Measurements from ENCODE around the gene KCNAB2.

KCNAB2 gene

DNA sequence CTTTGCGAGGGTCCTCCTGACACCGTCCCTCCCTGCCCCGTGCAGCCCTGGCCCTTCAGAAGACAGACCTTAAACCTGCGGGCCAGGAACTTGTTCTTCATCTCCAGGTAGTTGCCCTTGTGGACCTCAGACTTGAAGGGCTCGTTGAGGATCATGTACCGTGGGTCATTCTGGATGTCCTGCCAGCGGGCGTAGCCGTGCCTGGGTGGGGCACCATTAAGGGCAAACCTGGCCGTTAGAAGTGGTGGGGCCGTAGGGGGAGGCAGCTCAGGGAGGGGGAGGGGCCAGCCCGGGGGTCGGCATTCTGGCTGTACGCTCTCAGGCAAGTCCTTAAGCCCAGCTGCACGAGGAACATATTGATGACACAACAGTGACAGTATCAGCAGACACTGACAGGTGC is 64.6 kb downstream of the KCNAB2 start:
- H3K79me2 ChIP-seq (ENCODE audit: low read length), result no peaks in the 10 kb centered on the region
- H3K4me2 ChIP-seq (ENCODE audit: low read depth, low read length), result no peak overlapping the region
- no peaks in the 10 kb centered on the region for H3K36me3 ChIP-seq (replicated peaks; ENCODE audit: insufficient read depth, low read length)
- TF ChIP-seq EZH2 (optimal IDR thresholded peaks at IDR 0.05; ENCODE audit: low read depth, low read length) (no peak), EZH2phosphoT487 (IDR thresholded peaks at IDR 0.05; ENCODE audit: low read length) (no peak)
- TF ChIP-seq, protein P1, sequence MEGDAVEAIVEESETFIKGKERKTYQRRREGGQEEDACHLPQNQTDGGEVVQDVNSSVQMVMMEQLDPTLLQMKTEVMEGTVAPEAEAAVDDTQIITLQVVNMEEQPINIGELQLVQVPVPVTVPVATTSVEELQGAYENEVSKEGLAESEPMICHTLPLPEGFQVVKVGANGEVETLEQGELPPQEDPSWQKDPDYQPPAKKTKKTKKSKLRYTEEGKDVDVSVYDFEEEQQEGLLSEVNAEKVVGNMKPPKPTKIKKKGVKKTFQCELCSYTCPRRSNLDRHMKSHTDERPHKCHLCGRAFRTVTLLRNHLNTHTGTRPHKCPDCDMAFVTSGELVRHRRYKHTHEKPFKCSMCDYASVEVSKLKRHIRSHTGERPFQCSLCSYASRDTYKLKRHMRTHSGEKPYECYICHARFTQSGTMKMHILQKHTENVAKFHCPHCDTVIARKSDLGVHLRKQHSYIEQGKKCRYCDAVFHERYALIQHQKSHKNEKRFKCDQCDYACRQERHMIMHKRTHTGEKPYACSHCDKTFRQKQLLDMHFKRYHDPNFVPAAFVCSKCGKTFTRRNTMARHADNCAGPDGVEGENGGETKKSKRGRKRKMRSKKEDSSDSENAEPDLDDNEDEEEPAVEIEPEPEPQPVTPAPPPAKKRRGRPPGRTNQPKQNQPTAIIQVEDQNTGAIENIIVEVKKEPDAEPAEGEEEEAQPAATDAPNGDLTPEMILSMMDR (IDR thresholded peaks at IDR 0.05; ENCODE audit: low read length), result no peak
- no peak for DNase-seq
- no peak overlapping the region for H3K27ac ChIP-seq (ENCODE audit: low read length)
- H2AFZ ChIP-seq (ENCODE audit: low read length), result no peak overlapping the region
- no peak overlapping the region for H3K9ac ChIP-seq (ENCODE audit: low read length)
- peaks cover 68% of the 10 kb centered on the region for H3K27me3 ChIP-seq (replicated peaks; ENCODE audit: insufficient read depth, low read length)
- no peaks in the 10 kb centered on the region for H3K9me3 ChIP-seq (replicated peaks; ENCODE audit: insufficient read depth, low read length)
- no peaks in the 10 kb centered on the region for H3K4me1 ChIP-seq (ENCODE audit: low read length)
- H4K20me1 ChIP-seq (ENCODE audit: insufficient read depth, low read length), result no peaks in the 10 kb centered on the region
- no peaks in the 10 kb centered on the region for H3F3A ChIP-seq (ENCODE audit: insufficient read depth, low read length)
- no peaks in the 10 kb centered on the region for H3K9me2 ChIP-seq (replicated peaks; ENCODE audit: insufficient read depth, low read length)
- no peak overlapping the region for H3K4me3 ChIP-seq (ENCODE audit: low read length)

GRCh38 chr1:6111571-6111970 is 65.9 kb downstream of the KCNAB2 start:
- Histone ChIP-seq H3K36me3 (replicated peaks; ENCODE audit: insufficient read depth, low read length) (no peaks in the 10 kb centered on the region), H2AFZ (ENCODE audit: low read length) (no peak overlapping the region), H4K20me1 (ENCODE audit: insufficient read depth, low read length) (no peaks in the 10 kb centered on the region), H3K27ac (ENCODE audit: low read length) (no peak overlapping the region), H3K9me2 (replicated peaks; ENCODE audit: insufficient read depth, low read length) (no peaks in the 10 kb centered on the region), H3K4me1 (ENCODE audit: low read length) (no peaks in the 10 kb centered on the region), H3K4me3 (ENCODE audit: low read length) (no peak overlapping the region), H3K9me3 (replicated peaks; ENCODE audit: insufficient read depth, low read length) (no peaks in the 10 kb centered on the region), H3K4me2 (ENCODE audit: low read depth, low read length) (no peak overlapping the region), H3F3A (ENCODE audit: insufficient read depth, low read length) (no peaks in the 10 kb centered on the region), H3K27me3 (replicated peaks; ENCODE audit: insufficient read depth, low read length) (peaks cover 74% of the 10 kb centered on the region), H3K9ac (ENCODE audit: low read length) (no peak overlapping the region), H3K79me2 (ENCODE audit: low read length) (no peaks in the 10 kb centered on the region)
- TF ChIP-seq, protein P1 (IDR thresholded peaks at IDR 0.05; ENCODE audit: low read length), result no peak
- no peak for TF ChIP-seq EZH2 (optimal IDR thresholded peaks at IDR 0.05; ENCODE audit: low read depth, low read length)
- no peak for DNase-seq

DNA sequence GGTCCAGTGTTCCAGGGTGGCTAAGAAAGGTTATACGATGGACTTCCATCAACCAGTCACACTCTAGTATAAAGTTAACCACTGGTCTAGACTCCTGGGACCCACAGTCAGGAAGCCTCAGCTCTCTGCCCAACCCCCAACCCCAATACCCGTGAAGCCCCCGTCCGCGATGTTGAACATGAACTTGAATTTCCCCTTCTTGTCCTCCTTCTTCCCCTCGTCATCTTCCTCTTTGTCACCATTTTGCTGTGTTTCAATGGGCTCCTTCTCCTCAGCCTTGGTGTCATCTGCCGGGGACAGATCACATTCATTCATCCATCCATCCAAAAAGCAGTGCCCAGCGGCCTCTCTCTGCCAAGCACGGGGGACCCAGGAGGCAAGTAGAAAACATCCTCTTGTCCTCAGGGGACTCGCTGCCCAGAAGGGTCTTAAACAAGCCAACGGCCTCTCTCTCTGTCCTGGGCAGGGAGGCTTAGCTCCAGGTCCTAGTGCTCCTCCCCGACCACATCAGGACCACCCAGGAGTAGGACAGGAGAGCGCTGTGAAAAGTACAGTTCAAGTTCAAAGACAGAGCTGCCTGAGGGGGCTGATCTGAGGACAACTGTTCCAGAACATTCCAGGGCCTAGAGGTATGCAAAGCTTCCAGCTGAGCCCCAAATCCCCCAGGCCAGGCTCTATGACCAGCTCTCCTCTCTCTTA is 66.5 kb downstream of the KCNAB2 start:
- Histone ChIP-seq H3K79me2 (ENCODE audit: low read length) (no peaks in the 10 kb centered on the region), H3K4me3 (ENCODE audit: low read length) (no peak overlapping the region), H3K4me2 (ENCODE audit: low read depth, low read length) (no peak overlapping the region), H3K27ac (ENCODE audit: low read length) (no peak overlapping the region), H3K27me3 (replicated peaks; ENCODE audit: insufficient read depth, low read length) (peaks cover 80% of the 10 kb centered on the region), H2AFZ (ENCODE audit: low read length) (no peak overlapping the region), H3K36me3 (replicated peaks; ENCODE audit: insufficient read depth, low read length) (no peaks in the 10 kb centered on the region), H3K4me1 (ENCODE audit: low read length) (no peaks in the 10 kb centered on the region), H4K20me1 (ENCODE audit: insufficient read depth, low read length) (no peaks in the 10 kb centered on the region), H3F3A (ENCODE audit: insufficient read depth, low read length) (no peaks in the 10 kb centered on the region), H3K9ac (ENCODE audit: low read length) (no peak overlapping the region), H3K9me3 (replicated peaks; ENCODE audit: insufficient read depth, low read length) (no peaks in the 10 kb centered on the region), H3K9me2 (replicated peaks; ENCODE audit: insufficient read depth, low read length) (no peaks in the 10 kb centered on the region)
- TF ChIP-seq, protein P1 (IDR thresholded peaks at IDR 0.05; ENCODE audit: low read length), result no peak
- TF ChIP-seq EZH2 (optimal IDR thresholded peaks at IDR 0.05; ENCODE audit: low read depth, low read length) (no peak), EZH2phosphoT487 (IDR thresholded peaks at IDR 0.05; ENCODE audit: low read length) (no peak)
- DNase-seq, result no peak

All from MM.1S (cell line).